ENCODE measurements around the gene LCE3A.

GRCh38 chr1:152580433-152580832, 42.5 kb downstream of the LCE3A start, which contains the start of gene LCE3D:
- TF ChIP-seq REST (IDR thresholded peaks at IDR 0.05; ENCODE audit: insufficient read depth in 1 of 2, low read depth in 2 of 2, low read length in 2 of 2) (no peak), TAF1 (IDR thresholded peaks at IDR 0.05; ENCODE audit: borderline replicate concordance, insufficient read depth, low read length) (no peak), POLR2AphosphoS5 (IDR thresholded peaks at IDR 0.05; ENCODE audit: low read depth, low read length) (no peak), FOXP2 (optimal IDR thresholded peaks at IDR 0.05; ENCODE audit: borderline replicate concordance, extremely low read depth, extremely low read length, insufficient read depth) (no peak)

Measured in PFSK-1 (cell line).